ENCODE data around the gene ENG. TPM values are rescaled to one million over a fixed set of nuclear protein-coding genes. Genes with fewer than 3 reads are reported as not detected.

ENG gene
- total RNA-seq: 10 to 100 TPM; 19.0 to 20.5 TPM

DNA sequence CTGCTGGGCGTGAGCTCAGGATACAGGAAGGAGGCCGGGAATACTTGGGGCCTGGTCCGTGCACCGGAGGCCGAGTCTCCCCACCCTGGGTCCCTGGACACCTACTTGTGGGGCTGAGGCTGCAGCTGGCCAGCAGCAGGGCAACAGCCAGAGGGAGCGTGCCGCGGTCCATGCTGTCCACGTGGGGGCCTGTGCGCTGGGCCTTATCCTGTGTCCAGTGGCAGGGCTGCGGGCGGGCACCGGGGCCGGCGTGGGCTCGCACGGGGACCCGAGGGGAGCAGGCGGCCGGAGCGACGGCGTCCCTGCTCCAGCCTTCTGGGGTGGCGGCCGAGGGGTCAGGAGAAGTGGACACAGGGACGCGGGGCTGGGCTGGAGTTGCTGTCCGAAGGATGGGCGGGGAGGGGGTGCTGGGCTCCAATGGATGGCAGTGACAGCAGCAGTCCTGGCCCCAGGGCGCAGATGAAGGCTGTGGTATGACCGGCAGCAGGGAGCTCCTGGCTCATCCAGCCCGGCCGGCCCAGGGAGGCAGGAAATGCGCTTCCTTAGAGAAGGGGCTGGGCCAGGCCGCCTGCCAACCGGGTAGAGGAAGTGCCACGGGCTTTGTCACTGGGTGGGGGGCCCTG, at the start of gene ENG:
Gene ENG (minus strand): TSS at position 475 of the 623 bp plus-strand sequence. CDS start 303 bp downstream, at position 172.
- CTCF ChIA-PET: interaction anchor here (0.6 to 2.0 kb wide), 4 partner anchors 15 to 89 kb away, joined by 3 to 12 read pairs (median 7); no protein-coding TSS in a partner anchor
- POLR2A ChIA-PET: no interaction called here

- ChIA-PET POLR2A (interaction anchor here (0.7 to 4.2 kb wide), 6 partner anchors 12 to 453 kb away, joined by 3 to 52 read pairs (median 4); partner anchors contain the start of genes CDK9, LRSAM1, RPL12 and SH2D3C), CTCF (interaction anchor here (0.7 to 2.3 kb wide), 6 partner anchors 13 to 119 kb away, joined by 3 to 13 read pairs (median 4); partner anchors contain the start of genes PIP5KL1 and ST6GALNAC4)
These were observed 49.4 kb upstream of the ENG start for GRCh38 chr9:127903557-127904475.

DNA sequence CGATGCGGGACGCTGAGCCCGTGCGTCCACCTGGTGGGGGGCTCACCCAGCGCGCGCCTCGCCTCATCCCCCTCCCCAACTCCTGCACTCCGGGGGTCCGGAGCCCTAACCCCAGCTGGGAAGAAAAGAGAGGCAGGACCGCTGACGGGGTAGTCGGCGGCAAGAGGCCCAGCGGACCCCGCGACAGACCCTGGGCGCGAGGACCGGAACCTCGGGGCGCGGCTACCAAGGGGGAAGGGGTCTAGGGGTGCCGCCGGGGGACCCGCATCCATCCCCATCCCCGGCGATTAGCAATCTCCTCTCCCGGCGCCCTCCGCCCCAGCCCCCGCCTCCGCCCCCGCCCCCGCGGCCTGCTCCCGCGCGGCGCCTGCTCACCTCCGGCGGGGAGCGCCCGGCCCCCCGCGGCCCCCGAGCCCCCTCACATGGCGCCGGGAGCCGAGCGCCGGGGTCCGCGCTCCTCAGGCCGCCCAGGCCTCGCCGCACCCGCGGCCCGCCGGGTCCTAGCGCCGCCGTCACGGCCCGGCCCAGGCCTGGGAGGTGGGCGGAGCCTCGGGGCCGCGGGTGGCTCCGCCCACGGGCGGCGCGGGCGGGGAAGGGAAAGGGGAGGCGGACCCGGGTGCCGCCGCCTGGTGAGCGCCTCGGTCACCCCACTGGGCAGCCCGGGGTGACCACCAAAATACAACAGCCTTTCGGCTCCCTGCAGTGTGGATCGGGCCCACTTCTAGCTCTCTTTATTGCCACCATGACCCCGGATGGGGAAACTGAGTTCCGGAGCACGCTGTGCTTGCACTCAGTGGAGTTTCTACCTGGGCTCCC, 44.9 kb upstream of the ENG start, which contains the start of gene ST6GALNAC6:
Gene ST6GALNAC6 (minus strand): TSS at position 476 of the 816 bp plus-strand sequence. CDS start 1,622 bp downstream, outside the sequence.
- ChIA-PET POLR2A (interaction anchor here (1.0 to 1.4 kb wide), 2 partner anchors 16 to 111 kb away, joined by 3 to 10 read pairs; no protein-coding TSS in a partner anchor), CTCF (interaction anchor here (0.9 to 2.2 kb wide), 5 partner anchors 10 to 129 kb away, joined by 3 to 6 read pairs (median 5); partner anchors contain the start of gene ST6GALNAC4)

GRCh38 chr9:127898433-127899127, 44.1 kb upstream of the ENG start:
- ChIA-PET CTCF (interaction anchor here (0.9 to 2.2 kb wide), 3 partner anchors 16 to 23 kb away, joined by 5 to 6 read pairs (median 5); partner anchors contain the start of gene ST6GALNAC4), POLR2A (interaction anchor here (0.5 to 1.0 kb wide), 4 partner anchors 18 to 563 kb away, joined by 3 to 5 read pairs (median 3); partner anchors contain the start of gene ST6GALNAC4)

DNA sequence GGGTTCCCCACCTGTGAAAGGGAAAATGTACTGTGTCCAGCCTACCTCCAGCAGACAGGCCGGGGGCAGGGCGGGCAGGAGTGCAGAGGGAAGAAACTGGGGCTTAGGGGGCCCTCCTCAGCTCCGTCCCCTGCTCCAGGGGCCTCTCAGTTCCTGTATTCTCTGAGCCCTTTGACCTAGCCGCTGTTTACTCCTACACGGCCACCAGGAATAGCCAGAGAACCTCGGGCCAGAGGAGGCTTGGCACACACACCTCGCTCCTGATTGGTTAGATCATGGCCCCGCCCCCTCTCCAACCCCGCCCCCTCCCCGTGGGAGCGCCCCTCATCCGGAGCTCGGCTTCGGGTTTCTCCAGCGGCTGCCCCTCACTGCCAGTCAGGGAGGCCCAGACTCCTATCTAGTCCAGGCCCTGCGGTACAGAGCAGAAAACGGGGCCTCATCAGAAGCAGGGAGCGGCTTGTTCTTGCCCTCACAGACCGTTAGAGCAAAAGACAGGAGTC, 42.8 kb upstream of the ENG start:
- CTCF ChIA-PET: interaction anchor here (0.9 to 1.2 kb wide), 2 partner anchors 28 to 393 kb away, joined by 3 to 5 read pairs; no protein-coding TSS in a partner anchor
- POLR2A ChIA-PET: interaction anchor here (0.5 kb wide), 1 partner anchor 32 kb away, joined by 3 read pairs; no protein-coding TSS in a partner anchor

- CTCF ChIA-PET: interaction anchor here (1.2 kb wide), 1 partner anchor 27 kb away, joined by 5 read pairs; no protein-coding TSS in a partner anchor
- POLR2A ChIA-PET: no interaction called here
These were observed 42.1 kb upstream of the ENG start for GRCh38 chr9:127896395-127897192.

GRCh38 chr9:127895811-127896210, 41.4 kb upstream of the ENG start:
- CTCF ChIA-PET: no interaction called here
- POLR2A ChIA-PET: no interaction called here

DNA sequence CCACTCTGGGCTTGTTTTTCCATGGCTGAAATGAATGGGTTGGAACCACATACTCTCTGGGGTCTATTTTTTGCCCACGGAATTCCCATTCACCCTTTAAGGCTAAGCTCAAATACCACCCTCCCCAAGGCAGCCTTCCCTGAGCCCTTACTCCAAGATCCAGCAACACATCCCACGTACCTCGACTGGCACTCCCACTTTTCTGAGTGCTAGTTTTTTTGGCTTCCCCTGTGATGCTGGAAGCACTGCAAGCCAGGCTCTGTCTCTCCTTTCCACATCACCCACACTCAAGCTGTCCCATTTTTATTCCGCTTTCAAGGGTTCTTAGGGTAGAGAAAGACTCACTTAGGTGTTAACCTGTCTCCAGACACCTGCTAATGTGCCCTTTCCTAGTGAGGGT, 38.9 kb upstream of the ENG start:
- POLR2A ChIA-PET: no interaction called here

DNA sequence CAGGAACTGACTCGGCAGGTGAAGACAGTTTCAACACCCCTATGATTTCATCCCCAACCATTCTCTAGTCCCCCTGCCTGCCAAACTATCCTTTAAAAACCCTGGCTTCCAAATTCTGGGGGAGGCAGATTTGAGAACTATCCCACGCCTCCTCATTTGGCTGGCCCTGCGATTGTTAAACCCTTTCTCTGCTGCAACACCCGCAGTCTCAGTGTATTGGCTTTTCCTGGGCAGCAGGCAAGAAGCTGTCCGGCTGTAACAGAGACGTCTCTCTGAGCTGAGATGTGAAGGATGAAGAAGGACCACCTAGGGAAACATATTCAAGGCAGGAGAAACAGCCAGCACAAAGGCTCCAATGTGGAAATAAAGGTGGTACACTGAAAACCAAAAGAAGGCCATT, 38.4 kb upstream of the ENG start:
- POLR2A ChIA-PET: no interaction called here
- CTCF ChIA-PET: interaction anchor here (1.0 to 2.7 kb wide), 2 partner anchors 22 to 28 kb away, joined by 3 to 14 read pairs; no protein-coding TSS in a partner anchor

More for the DNA sequence above, 38.9 kb upstream of the ENG start:
- CTCF ChIA-PET: interaction anchor here (1.0 to 2.7 kb wide), 2 partner anchors 23 to 28 kb away, joined by 3 to 14 read pairs; no protein-coding TSS in a partner anchor

DNA sequence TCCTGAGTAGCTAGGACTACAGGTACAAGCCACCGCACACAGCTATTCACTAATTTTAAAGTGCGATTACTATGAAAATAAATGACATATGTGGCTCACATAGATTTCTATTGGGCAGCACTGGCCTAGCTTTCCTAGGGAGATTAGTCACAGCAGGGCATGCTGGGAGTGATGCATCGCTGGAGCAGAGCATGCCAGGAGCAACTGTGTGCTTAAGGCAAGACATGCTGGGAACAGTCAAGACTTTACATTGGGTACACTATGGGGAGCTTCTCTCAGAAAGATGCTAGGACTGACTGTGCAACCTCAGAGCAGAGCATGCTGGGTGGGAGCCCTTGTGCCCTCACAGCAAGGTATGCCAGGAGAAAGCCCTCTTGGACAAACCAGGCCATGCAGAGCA, 35.6 kb upstream of the ENG start:
- ChIA-PET CTCF (interaction anchor here (0.9 to 1.5 kb wide), 3 partner anchors 20 to 37 kb away, joined by 3 to 4 read pairs (median 4); no protein-coding TSS in a partner anchor), POLR2A (no interaction called here)

DNA sequence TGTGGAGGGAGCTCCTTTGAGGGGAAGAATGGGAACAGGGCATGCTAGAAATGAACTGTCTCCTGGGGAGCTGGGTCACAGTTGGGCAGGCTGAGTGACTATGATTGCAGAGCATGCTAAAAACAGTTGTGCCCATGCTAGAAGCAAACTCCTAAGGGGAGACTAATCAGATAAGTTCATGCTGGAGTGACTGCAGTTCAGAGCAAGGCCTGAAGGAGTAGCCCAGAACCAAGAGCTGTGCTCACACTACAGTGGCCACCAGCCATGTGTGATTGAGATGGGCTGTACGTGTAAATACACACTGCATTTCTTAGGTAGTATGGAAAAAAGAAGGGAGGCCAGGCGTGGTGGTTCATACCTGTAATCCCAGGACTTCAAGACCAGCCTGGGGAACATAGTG, 33.3 kb upstream of the ENG start:
- ChIA-PET CTCF (interaction anchor here (1.1 kb wide), 1 partner anchor 14 kb away, joined by 6 read pairs; no protein-coding TSS in a partner anchor), POLR2A (no interaction called here)

DNA sequence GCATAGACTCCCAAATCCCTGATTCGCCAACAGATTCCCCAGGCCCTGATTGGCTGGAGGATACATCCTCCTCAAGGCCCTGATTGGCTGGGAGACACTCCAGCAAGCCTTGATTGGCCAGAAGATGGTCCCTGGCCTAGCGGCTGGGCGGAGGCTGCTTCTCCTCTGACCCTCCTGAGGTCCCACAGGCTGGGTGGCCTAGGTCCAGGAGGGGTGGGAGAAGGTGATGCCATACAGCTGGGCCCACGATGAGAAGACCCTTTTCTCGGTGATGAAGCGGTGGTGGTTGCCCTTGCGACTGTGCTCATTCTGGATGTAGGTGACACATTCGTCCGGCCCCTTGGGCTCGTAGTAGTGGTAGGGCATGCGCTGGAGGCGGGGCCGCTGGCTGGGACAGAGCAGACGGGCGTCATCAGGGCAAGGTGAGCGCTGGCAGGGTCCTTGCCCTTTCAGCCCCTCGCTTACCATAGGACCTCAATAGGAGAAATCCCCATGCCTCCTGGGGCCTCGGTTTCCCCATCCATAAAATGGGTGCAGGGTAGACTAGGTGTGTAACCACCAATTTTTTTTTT, 32.0 kb upstream of the ENG start:
- POLR2A ChIA-PET: no interaction called here
- CTCF ChIA-PET: interaction anchor here (3.0 kb wide), 1 partner anchor 17 kb away, joined by 11 read pairs; no protein-coding TSS in a partner anchor

DNA sequence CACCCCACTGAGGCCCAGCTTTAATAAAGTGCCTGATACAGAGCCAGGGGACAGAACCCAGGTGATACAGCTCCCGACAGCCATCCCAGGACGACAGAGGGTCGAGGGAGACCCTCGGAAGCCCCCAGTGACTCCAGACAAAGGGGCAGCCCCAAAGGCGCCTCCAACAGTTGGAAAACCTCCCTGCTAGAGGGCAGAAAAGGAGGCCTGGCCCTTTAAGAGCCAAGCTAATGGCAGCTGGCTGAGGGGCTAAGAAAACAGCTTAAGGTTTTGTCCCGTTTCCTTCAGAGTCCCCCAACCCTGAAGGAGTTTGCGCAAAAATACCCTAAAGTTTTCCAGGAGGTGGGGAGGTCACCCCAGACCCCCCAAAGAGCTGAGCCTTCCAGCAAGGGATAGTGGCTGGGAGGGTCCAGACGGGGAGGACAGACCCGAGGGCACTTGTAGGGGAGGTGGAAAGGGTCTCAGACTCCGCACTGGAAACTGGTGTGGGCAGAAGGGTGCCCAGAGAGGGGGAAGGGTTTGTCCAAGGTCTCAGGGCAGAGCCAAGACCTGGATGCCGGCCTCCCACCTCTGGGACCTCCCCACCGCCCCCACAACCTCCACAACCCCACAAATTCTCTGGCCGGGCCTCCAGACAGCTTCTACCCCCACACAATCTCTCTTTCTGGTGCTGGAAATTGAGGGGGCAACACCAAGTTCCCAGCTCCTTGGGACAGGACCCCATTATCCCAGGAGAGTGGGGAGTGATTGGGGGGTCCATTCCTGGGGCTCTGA, 31.2 kb upstream of the ENG start:
- POLR2A ChIA-PET: interaction anchor here (1.2 kb wide), 1 partner anchor 12 kb away, joined by 3 read pairs; no protein-coding TSS in a partner anchor
- CTCF ChIA-PET: interaction anchor here (0.6 to 3.0 kb wide), 3 partner anchors 16 to 334 kb away, joined by 3 to 11 read pairs (median 4); no protein-coding TSS in a partner anchor

- POLR2A ChIA-PET: interaction anchor here (1.2 kb wide), 1 partner anchor 11 kb away, joined by 3 read pairs; no protein-coding TSS in a partner anchor
- CTCF ChIA-PET: interaction anchor here (0.6 to 3.0 kb wide), 3 partner anchors 16 to 153 kb away, joined by 4 to 11 read pairs (median 4); no protein-coding TSS in a partner anchor
These were observed 30.6 kb upstream of the ENG start for GRCh38 chr9:127884976-127885490.

- CTCF ChIA-PET: interaction anchor here (0.6 to 3.0 kb wide), 3 partner anchors 15 to 469 kb away, joined by 3 to 11 read pairs (median 4); no protein-coding TSS in a partner anchor
These were observed 30.0 kb upstream of the ENG start for GRCh38 chr9:127884427-127884911.

More at GRCh38 chr9:127884427-127884911, 30.0 kb upstream of the ENG start:
- POLR2A ChIA-PET: interaction anchor here (1.2 kb wide), 1 partner anchor 11 kb away, joined by 3 read pairs; no protein-coding TSS in a partner anchor
